HL-60 (cell line): ENCODE data around the gene TRIOBP.

Experiments used
- DNase-seq, 2 experiments: peaks; one replicate each; pipeline ENCODE4 v3.0.0-alpha.2; 2010 to 2020; ENCODE audit warnings: low read depth in 1 of 2, low spot score in 1 of 2
- H3K27ac ChIP-seq: fragments of 250-450 bp; sonication (Bioruptor Pico); replicated peaks from 2 replicates; pipeline ENCODE4 v1.5.1; 2020; ENCODE audit warnings: mild to moderate bottlenecking, moderate library complexity
- H3K27me3 ChIP-seq: fragments of 250-450 bp; sonication (Bioruptor Pico); 2 replicates; pipeline ENCODE4 v1.5.1; 2021; ENCODE audit warnings: mild to moderate bottlenecking, moderate library complexity; ENCODE audit not compliant: insufficient read depth, poor library complexity, severe bottlenecking
- H3K4me3 ChIP-seq: replicated peaks from 2 replicates; pipeline ENCODE4 v1.5.1; 2011; ENCODE audit warnings: mild to moderate bottlenecking, control low read depth, low read length; ENCODE audit not compliant: insufficient read depth
- GABPA ChIP-seq: IDR thresholded peaks from 2 replicates; pipeline ENCODE4 v1.6.1; 2012; ENCODE audit warnings: low read depth
- POLR2AphosphoS5 ChIP-seq: IDR thresholded peaks from 2 replicates; pipeline ENCODE4 v1.6.1; 2012; ENCODE audit warnings: low read depth
- REST ChIP-seq: IDR thresholded peaks from 2 replicates; pipeline ENCODE4 v1.6.1; 2012; ENCODE audit warnings: low read depth; ENCODE audit not compliant: insufficient replicate concordance
- SPI1 ChIP-seq: IDR thresholded peaks from 2 replicates; pipeline ENCODE4 v1.6.1; 2012; ENCODE audit warnings: low read depth, mild to moderate bottlenecking, borderline replicate concordance
- TF ChIP-seq, protein P1 (sequence below): IDR thresholded peaks from one replicate; pipeline ENCODE4 v1.5.1; 2011; ENCODE audit warnings: low read length, control low read depth, inconsistent platforms; ENCODE audit not compliant: insufficient read depth

Gene TRIOBP

DNA sequence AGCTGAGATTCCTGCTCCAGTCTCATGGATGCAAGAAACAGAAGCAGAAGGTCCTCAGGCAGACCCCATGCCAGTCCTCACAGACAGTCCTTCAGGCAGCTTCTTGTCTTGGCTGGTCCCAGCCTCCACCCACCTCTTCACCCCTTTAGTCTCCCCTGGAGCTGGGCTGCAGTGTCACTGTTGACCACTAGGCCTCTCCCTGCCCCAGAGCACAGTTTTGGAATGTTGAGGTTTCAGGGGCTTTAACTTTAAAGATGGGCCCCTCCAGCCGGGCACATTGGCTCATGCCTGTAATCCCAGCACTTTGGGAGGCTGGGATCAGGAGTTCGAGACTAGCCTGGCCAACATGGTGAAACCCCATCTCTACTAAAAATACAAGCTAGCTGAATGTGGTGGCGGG, 71.4 kb downstream of the TRIOBP start:
- Histone ChIP-seq H3K27me3 (no peaks in the 10 kb centered on the region), H3K4me3 (no peak overlapping the region), H3K27ac (no peak overlapping the region)
- TF ChIP-seq SPI1 (no peak), POLR2AphosphoS5 (no peak), GABPA (no peak), REST (no peak)
- TF ChIP-seq, protein P1, sequence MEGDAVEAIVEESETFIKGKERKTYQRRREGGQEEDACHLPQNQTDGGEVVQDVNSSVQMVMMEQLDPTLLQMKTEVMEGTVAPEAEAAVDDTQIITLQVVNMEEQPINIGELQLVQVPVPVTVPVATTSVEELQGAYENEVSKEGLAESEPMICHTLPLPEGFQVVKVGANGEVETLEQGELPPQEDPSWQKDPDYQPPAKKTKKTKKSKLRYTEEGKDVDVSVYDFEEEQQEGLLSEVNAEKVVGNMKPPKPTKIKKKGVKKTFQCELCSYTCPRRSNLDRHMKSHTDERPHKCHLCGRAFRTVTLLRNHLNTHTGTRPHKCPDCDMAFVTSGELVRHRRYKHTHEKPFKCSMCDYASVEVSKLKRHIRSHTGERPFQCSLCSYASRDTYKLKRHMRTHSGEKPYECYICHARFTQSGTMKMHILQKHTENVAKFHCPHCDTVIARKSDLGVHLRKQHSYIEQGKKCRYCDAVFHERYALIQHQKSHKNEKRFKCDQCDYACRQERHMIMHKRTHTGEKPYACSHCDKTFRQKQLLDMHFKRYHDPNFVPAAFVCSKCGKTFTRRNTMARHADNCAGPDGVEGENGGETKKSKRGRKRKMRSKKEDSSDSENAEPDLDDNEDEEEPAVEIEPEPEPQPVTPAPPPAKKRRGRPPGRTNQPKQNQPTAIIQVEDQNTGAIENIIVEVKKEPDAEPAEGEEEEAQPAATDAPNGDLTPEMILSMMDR = no peak
- DNase-seq = no peak

GRCh38 chr22:37769056-37769455, 72.2 kb downstream of the TRIOBP start:
- Histone ChIP-seq H3K27ac (no peak overlapping the region), H3K27me3 (no peaks in the 10 kb centered on the region), H3K4me3 (no peak overlapping the region)
- DNase-seq = no peak
- no peak for TF ChIP-seq REST
- TF ChIP-seq, protein P1 = no peak
- no peak for TF ChIP-seq GABPA
- TF ChIP-seq SPI1 = no peak
- no peak for TF ChIP-seq POLR2AphosphoS5

GRCh38 chr22:37771081-37771480, 74.2 kb downstream of the TRIOBP start:
- H3K27me3 ChIP-seq = no peaks in the 10 kb centered on the region
- H3K27ac ChIP-seq = no peak overlapping the region
- no peak for DNase-seq
- no peak for TF ChIP-seq POLR2AphosphoS5
- TF ChIP-seq, protein P1 = no peak
- no peak for TF ChIP-seq REST
- no peak for TF ChIP-seq GABPA
- no peak for TF ChIP-seq SPI1
- no peak overlapping the region for H3K4me3 ChIP-seq
